HG03571 (cell line): ENCODE measurements around the gene IGSF21.
"Not testable (repeated sequence)": the region's sequence is repeated elsewhere in the genome, so short reads cannot be mapped to it uniquely, and the experiment has no call there.

ENCODE experiments used
- ATAC-seq: cut with Tn5 transposase; IDR thresholded peaks from one replicate; pipeline ENCODE4 v1.9.1; 2021; ENCODE audit not compliant: unreplicated experiment

The IGSF21 gene

DNA sequence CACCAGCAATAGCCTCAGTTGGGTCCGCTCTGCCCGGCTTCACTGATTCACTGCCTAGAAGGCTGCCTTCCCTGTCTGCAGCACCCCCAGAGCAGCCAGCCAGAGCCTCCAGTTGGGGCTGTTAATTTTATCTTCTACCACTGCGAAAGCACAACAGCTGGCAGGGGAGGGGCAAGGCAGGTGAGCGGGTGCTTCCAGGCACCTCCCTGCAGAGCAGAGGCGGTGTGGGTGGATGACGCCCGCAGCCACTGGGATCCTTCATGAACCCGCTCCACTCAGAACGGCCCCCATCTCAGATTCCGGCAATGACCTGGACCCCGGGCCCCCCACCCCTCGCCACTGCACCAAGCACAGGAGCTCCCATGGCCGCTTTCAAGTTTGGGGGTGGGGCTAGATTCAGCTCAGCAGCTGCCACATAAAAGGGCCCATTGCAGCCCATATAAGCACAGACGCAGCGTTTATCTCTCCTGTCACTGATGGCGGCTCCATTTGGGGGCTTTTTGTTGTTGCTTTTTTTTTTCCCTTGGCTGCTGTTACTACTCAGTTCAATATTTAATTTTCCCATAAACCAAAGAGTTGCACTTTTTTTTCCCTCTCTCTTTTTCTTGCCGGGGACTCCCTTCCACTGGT is 245.2 kb downstream of the IGSF21 start:
- ATAC-seq, result no peak

DNA sequence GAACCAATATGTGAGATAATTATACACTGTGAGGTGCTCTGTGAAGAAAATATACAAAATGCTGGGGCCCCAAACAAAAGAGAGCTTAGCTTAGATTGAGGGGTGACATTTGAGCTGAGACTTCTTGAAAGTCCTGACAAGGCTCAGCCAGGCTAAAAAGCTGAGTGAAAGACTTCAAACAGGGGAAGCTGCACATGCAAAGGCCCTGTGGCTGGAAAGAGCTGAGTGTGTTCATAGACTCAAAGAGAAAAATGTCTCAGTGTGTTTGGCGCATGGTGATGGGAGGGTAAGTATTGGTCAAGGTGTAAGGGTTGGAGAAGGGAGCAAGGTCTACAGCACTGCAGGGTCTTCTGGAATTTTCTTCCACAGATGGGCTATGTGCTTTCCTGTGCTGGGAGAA is 245.9 kb downstream of the IGSF21 start:
- no peak for ATAC-seq

DNA sequence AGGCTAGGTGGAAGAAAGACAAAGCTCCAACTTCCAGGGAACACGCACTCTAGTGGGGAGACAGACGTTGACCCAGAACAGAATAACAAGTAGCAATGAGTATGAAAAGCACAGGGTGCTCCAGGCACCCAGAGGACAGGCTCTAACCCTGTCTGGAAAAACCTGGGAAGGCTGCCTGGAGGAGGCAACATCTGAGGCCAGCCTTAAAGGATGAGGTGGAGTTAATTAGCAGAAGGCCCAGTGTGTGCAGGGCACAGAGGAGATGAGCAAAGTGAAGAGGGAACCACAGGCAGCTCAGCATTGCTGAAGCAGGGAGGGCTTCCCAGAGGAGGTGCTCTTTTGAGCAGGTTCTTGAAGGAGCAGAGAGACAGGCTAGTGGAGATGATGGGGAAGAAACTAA is 246.4 kb downstream of the IGSF21 start:
- ATAC-seq, result no peak

DNA sequence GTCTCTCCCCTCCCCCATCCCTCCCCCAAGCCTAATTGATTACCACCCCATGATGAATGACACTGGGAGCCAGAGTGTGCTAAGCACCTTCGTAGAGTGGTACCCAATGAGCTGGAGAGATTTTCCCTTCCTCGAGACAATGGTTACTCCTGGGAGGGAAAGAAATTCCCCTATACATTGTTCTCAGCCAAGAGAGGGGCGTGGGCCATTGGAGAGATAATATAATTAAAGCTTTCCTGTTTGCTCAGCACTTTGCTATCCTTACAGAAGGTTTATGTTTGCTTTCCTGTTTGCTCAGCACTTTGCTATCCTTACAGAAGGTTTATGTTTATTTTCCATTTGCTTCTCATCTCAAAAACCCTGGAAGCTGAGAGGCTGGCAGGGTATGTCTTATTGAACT is 247.0 kb downstream of the IGSF21 start:
- no peak for ATAC-seq

DNA sequence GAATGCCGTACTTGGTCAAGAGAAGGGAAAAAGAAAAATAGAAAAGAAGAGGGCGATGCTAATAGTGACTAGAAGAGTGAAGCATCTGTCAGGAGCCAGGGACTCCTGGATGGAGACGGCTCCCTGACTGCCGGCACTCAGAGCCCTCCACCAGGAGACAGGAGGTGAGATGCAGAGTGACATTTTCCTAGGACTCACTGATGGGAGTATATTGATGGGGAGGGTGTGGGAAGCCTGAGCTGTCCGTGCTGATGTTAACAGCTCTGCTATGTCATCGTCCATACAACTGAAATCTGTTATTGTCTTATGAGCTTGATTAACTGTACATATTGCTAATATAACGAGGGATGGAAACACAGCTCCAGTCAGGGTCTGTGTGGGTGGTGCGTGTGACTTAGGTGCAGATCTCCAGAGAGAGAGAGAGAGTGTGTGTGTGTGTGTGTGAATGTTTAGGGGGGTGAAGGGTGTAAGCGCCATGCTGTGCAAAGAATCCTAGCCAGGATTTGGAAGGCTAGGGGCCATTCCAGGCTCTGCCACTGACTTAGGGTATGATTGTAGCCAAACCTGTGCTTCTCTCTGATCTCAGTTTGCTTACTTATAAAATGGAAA is 250.1 kb downstream of the IGSF21 start:
- no peak for ATAC-seq

DNA sequence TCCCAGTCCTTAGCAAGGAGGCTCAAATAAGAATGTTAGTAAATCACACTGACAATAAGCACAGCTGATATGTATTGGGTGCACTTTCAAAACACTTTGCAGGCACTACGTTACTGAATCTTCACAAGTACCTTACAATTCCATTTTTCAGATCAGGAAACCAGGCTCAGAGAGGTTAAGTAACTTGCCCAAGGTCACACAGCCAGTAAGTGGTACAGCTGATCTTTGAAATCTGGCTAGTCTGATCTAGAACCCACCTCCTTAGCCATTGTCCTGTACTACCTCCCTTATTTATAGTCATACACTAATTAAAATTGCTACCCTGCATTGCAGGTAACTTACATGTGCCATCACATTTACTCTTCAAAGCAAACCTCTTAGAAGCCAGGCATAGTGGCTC is 251.0 kb downstream of the IGSF21 start:
- ATAC-seq, result no peak

DNA sequence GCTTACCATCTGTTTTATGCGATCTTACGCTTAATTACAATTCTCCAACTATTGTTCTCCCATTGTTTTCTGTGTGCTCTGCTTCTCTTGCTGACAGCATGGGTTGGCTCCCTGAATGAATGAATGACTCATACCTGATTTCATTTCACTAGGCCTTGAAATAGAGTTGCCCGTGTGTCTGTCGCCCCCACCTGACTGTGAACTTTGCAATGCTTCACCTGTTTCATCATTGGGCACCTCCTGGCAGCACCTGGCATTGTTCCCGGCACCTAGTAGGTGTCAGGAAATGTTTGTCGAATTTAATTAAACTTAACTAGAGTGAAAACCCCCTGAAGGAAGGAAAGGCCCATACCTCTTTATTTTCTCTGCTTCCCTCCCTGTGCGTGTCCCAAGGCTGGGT is 252.7 kb downstream of the IGSF21 start:
- ATAC-seq, result no peak

DNA sequence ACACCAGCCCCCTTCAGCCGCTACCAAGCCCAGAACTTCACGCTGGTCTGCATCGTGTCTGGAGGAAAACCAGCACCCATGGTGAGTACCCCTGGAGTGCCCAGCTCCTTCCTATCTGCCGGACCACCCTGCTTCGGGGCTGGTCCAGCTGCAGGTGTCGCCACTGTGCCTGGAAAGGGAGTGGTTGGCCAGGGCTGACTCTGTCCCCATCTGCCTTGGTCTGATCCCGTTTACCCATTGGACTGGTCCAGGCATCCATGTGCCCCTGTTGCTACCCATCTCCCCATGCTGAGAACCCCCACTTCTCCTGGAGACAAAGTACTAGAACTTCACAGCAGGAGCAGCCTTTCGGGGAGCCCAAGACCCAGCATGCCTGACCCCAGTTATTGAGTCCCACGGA is 254.6 kb downstream of the IGSF21 start:
- ATAC-seq, result no peak

DNA sequence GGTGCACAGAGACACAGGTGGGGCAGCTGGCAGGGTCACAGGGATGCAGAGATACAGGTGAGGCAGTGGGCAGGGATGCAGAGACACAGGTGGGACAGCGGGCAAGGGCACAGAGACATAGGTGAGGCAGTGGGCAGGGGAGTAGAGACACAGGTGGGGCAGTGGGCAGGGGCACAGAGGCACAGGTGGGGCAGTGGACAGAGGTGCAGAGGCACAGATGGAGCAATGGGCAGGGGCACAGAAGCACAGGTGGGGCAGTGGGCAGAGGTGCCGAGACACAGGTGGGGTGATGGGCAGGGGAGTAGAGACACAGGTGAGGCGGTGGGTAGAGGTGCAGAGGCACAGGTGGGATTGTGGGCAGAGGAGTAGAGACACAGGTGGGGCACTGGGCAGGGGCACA is 255.8 kb downstream of the IGSF21 start:
- ATAC-seq, result no peak

DNA sequence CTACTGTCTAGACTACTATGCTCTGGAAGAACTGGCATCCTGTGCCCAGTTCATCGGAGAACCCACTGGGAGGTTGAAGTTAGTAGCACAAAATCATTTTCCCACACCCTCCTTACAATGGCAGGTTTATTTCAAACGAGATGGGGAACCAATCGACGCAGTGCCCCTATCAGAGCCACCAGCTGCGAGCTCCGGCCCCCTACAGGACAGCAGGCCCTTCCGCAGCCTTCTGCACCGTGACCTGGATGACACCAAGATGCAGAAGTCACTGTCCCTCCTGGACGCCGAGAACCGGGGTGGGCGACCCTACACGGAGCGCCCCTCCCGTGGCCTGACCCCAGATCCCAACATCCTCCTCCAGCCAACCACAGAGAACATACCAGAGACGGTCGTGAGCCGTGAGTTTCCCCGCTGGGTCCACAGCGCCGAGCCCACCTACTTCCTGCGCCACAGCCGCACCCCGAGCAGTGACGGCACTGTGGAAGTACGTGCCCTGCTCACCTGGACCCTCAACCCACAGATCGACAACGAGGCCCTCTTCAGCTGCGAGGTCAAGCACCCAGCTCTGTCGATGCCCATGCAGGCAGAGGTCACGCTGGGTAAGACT is 257.6 kb downstream of the IGSF21 start:
- no peak for ATAC-seq

DNA sequence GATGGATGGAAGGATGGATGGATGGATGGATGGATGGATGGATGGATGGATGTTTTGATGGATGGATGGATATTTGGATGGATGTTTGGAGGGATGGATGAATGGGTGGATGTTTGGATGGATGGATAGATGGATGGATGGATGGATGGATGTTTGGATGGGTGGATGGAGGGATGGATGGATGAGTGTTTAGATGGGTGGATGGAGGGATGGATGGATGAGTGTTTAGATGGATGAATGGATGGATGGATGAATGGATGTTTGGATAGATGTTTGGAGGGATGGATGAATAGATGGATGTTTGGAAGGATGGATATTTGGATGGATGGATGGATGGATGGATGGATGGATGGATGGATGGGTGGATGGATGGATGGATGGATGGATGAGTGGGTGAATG is 264.9 kb downstream of the IGSF21 start:
- ATAC-seq, result not testable (repeated sequence)

DNA sequence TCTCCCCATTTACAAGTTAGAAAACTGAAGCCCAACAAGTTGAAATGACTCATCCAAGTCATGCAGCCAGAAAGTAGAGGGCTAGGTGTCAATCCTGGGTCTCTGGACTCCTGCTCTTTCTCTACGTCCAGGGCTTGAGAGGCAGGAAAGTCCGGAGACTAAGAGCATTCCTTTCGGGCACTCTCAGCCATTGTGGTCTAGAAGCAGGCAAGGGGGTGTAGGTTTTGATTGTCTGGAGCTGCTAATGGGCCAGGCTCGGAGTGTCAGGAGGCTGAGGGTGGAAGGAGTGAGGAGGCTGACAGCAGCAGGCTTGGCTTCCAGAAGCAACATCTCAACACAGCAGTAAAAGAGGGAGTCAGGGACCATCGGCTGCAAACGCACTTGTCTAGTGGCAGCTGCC is 265.6 kb downstream of the IGSF21 start:
- ATAC-seq, result no peak

DNA sequence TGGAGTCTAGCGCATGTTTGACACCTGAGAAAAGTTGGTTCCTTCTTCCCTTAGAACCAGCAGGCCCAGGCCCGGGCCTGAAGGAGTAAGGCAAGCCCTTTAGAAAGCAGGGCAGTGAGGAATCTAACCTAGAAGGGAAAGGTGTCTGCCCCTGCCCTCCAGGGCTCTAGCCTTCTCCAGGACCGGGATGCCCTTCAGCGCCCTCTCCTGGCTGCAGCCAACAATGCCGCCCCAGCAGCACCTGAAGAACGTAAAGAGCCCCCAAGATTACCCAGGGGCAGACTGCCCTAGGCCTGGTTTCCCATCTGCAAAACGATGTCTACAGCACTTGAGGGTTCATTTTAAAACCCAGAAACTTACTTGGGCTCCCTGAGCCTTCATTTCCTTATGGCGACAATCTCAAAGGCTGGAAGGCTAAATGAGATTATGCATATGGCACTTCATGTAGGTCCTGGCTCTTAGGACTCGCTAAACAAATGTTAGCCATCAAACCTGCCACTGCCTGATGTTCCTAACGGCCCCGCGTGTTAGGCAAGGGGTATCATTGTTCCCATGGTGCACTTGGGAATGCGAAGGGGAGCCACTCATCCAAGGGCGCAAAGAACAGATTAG is 266.4 kb downstream of the IGSF21 start:
- no peak for ATAC-seq

DNA sequence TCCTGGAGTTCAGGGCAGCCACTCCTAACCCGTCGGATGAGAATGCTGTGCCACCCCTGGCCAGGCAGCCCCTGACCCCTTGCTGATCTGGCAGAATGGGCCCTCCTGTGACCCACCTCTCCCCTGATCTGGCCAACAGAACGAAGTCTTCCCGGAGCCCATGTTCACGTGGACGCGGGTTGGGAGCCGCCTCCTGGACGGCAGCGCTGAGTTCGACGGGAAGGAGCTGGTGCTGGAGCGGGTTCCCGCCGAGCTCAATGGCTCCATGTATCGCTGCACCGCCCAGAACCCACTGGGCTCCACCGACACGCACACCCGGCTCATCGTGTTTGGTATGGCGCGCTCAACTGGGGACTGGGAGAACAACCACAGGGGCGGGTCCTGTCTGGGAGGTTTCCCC is 269.1 kb downstream of the IGSF21 start:
- no peak for ATAC-seq

DNA sequence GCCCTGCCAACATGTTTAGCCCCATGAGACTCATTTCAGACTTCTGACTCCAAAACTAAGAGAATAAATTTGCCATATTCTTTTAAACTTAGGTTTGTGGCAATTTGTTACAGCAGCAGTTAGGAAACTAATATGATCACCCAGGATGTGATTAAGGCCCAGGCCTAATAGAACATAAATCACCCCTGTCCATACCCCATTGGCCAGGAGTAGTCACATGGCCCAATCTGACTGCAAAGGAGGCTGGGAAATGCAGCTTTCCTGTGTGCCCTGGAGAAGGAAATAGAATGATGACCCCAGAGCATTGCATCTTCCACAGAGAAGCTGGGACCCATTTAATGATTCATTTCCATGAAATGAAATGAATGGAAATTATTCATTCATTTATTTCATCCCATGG is 272.7 kb downstream of the IGSF21 start:
- ATAC-seq, result no peak

DNA sequence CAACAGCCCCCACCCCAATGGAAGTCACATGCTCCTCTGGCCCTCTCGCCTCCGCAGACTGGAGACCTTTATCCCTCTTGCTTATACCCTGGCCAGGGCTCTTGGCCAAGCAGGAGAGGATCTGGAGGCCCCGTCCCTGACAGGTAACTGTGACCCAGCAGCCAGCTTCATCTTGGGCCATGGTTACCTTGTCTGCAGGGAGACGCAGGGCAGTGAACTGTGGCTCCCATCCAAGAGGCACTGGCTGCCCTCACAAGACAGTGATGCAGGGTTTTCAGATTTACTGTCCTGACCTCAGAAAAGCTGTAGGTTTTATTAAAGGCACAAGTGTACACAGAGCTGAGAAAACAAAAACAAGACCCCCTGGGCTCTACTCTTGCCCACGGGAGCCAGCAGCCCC is 276.5 kb downstream of the IGSF21 start:
- no peak for ATAC-seq

DNA sequence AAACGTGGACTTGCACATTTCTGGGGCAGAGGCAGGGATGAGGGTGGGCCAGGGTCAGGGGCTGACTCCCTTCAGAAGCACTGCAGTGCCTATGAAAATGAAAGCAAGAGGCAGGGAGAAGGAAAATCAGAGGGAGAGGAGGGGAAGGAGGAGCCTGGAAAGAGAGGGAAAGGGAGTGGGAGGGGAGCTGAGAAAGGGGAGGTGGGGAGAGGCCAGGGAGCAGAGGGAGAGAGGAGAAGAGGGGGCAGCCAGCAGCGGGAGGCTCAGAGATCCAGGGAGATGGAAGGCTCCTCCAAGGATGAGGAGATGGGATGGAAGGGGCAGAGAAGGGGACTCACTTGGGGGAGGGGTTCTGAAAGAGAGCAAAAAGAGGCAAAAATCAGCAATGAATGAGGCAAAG is 276.9 kb downstream of the IGSF21 start:
- no peak for ATAC-seq

DNA sequence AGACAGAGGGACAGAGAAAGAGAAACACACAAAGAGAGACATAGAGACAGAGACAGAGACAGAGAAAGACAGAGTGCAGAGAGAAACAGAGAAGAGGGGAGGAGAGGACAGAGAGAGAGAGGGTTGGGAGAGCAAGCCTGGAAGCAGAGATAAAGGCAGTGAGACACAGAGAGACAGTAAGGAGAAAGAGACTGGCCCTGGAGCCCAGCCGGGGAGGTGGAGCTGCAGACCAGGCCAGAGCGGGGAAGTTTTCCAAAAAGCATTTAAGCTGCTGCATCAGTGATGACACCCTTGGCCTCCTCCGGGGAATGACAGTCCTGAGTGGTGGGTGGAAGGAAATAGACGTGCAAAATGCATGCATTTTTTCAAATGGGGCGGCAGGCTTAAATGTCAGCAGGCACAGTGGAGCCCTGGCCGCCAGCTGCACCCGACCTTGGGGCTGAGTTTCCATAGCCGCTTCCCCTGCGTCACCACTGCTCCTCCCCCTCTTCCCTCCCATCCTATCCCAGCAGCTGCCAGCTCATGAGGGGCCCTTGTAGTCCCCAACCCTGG is 277.7 kb downstream of the IGSF21 start:
- ATAC-seq, result no peak

DNA sequence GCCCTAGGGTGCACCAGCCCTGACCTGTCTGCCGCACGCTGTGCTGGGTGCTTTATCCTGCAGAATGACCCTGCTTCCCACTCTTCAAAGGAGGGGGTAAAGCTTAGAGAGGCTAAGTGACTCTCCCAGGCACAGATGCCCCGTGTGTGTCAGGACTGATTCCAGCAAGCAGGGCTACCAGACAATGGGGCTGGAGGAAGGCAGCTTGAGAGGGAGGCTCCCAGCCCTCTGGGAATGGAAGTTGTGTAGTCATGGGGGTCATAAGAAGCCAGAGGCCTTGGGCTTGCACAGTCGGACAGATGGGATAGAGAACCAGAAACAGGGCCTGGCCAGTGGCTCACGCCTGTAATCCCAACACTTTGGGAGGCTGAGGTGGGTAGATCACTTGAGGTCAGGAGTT is 279.0 kb downstream of the IGSF21 start:
- no peak for ATAC-seq

DNA sequence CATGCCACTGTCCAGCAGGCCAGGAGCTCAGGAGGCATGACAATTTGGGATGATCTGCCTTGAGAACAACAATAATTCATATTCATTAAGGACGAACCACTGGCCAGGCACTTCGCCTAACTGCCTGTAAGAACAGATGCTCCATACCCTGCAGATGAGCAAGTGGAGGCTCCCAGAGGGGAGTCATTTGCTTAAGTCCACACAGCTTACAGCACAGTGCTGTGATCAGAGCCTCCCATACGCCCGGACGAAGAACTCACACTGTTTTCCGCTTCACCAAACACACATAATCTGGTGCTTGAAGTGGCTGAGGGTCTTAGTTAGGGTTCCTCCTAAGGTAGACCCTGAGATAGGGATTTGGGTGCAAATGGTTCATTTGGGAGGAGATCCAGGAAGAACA is 279.7 kb downstream of the IGSF21 start:
- ATAC-seq, result no peak

DNA sequence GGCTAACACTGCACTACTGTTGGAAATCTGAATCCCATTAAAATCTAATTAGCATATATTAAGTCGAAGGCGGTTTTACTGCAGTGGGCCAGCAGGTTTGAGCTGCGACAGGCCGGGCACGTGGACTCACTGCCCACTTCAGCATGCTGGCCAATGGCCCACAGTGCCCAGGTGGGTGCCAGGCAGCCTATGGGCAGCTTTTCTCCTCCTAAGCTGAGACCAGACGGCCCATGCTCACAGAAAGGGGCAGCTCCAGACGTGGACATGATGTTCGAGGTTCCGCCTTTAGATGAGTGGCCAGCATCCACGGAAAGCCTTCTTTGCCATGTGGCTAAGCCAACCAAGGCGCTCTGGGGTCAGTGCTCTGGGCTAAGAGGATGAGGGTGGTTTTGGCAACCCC is 283.4 kb downstream of the IGSF21 start:
- ATAC-seq, result no peak

DNA sequence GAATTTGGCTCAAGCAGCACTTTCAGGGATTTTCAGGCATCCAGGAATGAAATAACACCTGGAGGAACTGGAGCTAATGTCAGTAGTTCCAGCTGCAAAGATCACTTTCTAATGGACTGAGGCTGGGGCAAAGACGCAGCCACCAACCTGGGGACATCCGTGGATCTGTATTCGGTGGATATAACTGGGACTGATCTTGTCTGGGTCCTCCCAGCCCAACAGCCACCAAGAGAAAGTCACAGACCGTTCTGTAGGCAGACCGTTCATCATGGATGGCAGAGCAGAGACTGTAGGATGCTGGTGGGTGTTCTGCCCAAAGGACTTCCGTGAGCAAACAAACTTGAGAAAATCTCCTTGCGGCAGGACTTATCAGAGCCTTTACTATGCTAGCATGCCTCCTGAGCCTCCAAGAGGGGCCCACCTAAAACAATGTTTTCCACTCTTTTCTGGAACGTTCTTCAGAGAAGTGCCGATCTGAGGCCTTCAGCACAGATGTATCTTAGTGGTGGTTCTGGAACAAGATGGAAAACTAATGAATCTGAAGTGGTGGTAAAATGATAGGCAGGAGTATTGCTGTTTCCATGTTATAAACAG is 287.1 kb downstream of the IGSF21 start:
- no peak for ATAC-seq
